ENCODE measurements around the gene SMG6. TPM values are rescaled to one million over a fixed set of nuclear protein-coding genes. Genes with fewer than 3 reads are reported as not detected.
A peak's percentile ranks its signal among the peaks of the same experiment; 100 is the strongest.

SMG6 gene
- total and polyA plus RNA-seq, 2 of the 13 experiments (the other 11 are each of a cell fraction or from before 2014, with no cell fraction given): 4.6 to 14.6 TPM

DNA sequence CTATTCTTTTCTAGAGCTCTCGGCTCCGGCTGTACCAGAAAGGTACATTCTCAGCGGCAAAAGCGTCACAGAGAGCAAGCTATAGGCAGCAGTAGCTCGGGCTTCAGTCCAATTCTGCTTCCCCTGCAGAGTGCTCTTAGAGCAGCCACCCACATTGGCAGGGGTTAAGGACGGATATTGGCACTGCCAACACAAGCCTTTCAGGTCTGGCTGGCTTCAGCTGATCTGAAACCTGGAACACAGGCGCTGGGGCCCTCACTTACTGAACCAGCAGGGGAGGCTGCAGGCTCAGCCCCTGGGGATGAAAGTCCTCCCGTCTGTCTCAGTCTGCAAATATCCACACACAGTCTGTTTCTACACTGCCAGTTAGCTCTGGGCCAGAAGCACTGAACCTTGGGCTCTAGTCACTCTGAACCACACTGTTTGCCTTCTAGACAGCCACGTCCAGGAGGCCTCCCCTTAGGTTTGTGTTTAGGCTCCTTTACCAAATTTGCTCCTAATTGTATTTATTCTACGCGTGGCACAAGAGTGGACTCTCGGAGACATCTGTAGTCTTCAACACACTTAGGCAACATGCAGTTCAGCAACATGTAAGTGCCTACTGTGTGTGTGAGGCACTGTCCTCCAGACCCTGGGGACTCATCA, 208.6 kb downstream of the SMG6 start (continued):
- no peak for TF ChIP-seq FOXK1 (CRISPR knock-in tag; IDR thresholded peaks at IDR 0.05; ENCODE audit: borderline replicate concordance, low read depth)
- TF ChIP-seq ZNF609 (CRISPR knock-in tag; IDR thresholded peaks at IDR 0.05; ENCODE audit: borderline replicate concordance): peak; percentile 50; the same call in 1 of the 2 replicates
- no peak for TF ChIP-seq FOSL1 (CRISPR knock-in tag; IDR thresholded peaks at IDR 0.05; ENCODE audit: borderline replicate concordance)
- peak; percentile 61; the same call in 1 of the 2 replicates for TF ChIP-seq ZSCAN31 (CRISPR knock-in tag; IDR thresholded peaks at IDR 0.05; ENCODE audit: low read depth)
- TF ChIP-seq ZBTB38 (CRISPR knock-in tag; IDR thresholded peaks at IDR 0.05): peak; percentile 65; the same call in 1 of the 2 replicates
- TF ChIP-seq PAXIP1 (CRISPR knock-in tag; conservative IDR thresholded peaks at IDR 0.05): peak; percentile 80
- TF ChIP-seq RARA (CRISPR knock-in tag; IDR thresholded peaks at IDR 0.05): peak; percentile 53; the same call in 1 of the 2 replicates
- TF ChIP-seq MTA1 (CRISPR knock-in tag; IDR thresholded peaks at IDR 0.05; ENCODE audit: borderline replicate concordance): 0 out of 2 replicates have a peak, but pooled peaks have one; percentile 53
- TF ChIP-seq ZNF432 (CRISPR knock-in tag; IDR thresholded peaks at IDR 0.05; ENCODE audit: borderline replicate concordance): no peak
- 0 out of 2 replicates have a peak, but pooled peaks have one; percentile 29 for TF ChIP-seq ATF3 (CRISPR knock-in tag; IDR thresholded peaks at IDR 0.05)
- peak; percentile 98 for TF ChIP-seq SMC3 (IDR thresholded peaks at IDR 0.05; ENCODE audit: low read length)
- TF ChIP-seq NFATC3 (CRISPR knock-in tag; IDR thresholded peaks at IDR 0.05): no peak
- no peak for TF ChIP-seq SOX13 (IDR thresholded peaks at IDR 0.05)
- peak in 1 of 2 experiments; percentile 35; a peak in 1 of 4 replicates for TF ChIP-seq SOX13 (CRISPR knock-in tag; conservative IDR thresholded peaks at IDR 0.05 in 1 of 2, IDR thresholded peaks at IDR 0.05 in 1 of 2)
- TF ChIP-seq RBM22 (optimal IDR thresholded peaks at IDR 0.05; ENCODE audit: low read length): peak; percentile 23
- TF ChIP-seq, protein P1, sequence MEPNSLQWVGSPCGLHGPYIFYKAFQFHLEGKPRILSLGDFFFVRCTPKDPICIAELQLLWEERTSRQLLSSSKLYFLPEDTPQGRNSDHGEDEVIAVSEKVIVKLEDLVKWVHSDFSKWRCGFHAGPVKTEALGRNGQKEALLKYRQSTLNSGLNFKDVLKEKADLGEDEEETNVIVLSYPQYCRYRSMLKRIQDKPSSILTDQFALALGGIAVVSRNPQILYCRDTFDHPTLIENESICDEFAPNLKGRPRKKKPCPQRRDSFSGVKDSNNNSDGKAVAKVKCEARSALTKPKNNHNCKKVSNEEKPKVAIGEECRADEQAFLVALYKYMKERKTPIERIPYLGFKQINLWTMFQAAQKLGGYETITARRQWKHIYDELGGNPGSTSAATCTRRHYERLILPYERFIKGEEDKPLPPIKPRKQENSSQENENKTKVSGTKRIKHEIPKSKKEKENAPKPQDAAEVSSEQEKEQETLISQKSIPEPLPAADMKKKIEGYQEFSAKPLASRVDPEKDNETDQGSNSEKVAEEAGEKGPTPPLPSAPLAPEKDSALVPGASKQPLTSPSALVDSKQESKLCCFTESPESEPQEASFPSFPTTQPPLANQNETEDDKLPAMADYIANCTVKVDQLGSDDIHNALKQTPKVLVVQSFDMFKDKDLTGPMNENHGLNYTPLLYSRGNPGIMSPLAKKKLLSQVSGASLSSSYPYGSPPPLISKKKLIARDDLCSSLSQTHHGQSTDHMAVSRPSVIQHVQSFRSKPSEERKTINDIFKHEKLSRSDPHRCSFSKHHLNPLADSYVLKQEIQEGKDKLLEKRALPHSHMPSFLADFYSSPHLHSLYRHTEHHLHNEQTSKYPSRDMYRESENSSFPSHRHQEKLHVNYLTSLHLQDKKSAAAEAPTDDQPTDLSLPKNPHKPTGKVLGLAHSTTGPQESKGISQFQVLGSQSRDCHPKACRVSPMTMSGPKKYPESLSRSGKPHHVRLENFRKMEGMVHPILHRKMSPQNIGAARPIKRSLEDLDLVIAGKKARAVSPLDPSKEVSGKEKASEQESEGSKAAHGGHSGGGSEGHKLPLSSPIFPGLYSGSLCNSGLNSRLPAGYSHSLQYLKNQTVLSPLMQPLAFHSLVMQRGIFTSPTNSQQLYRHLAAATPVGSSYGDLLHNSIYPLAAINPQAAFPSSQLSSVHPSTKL (CRISPR knock-in tag; IDR thresholded peaks at IDR 0.05): peak; percentile 64

All from HepG2 (cell line).